ENCODE data around the gene TBC1D7. TPM values are rescaled to one million over a fixed set of nuclear protein-coding genes. Genes with fewer than 3 reads are reported as not detected.

TBC1D7 gene
- total RNA-seq, 1 experiment from 2014 or later: 152 TPM

GRCh38 chr6:13352165-13352564 is 23.8 kb upstream of the TBC1D7 start:
- Histone ChIP-seq H3K27me3 (replicated peaks; ENCODE audit: control insufficient read depth, insufficient read depth, low read length) (no peaks in the 10 kb centered on the region), H3K36me3 (ENCODE audit: control insufficient read depth, insufficient read depth, low read length) (no peaks in the 10 kb centered on the region), H3K4me3 (ENCODE audit: low read depth, low read length) (no peak overlapping the region), H3K9me3 (0 out of 2 replicates have a peak, but pooled peaks cover 6% of the 10 kb centered on the region), H3K4me1 (peaks cover 11% of the 10 kb centered on the region)
- intact Hi-C loops (cut with micrococcal nuclease; ENCODE audit: unreplicated experiment): no loop called here
- DNase-seq: no peak
- BruUV-seq (replicated peaks): no TSS peak
- Mint-ChIP-seq H3K9me3 (ENCODE audit: unreplicated experiment) (no peaks in the 10 kb centered on the region), H3K36me3 (ENCODE audit: insufficient read depth, unreplicated experiment) (no peaks in the 10 kb centered on the region), H3K27ac (ENCODE audit: unreplicated experiment) (no peak overlapping the region), H3K27me3 (ENCODE audit: insufficient read depth, unreplicated experiment) (no peaks in the 10 kb centered on the region), H3K4me3 (ENCODE audit: unreplicated experiment) (no peak overlapping the region), H3K4me1 (ENCODE audit: low read depth, unreplicated experiment) (peaks cover 14% of the 10 kb centered on the region)
- ChIA-PET POLR2A (no interaction called here), CTCF (no interaction called here)
- TF ChIP-seq CTCF (IDR thresholded peaks at IDR 0.05; ENCODE audit: insufficient read depth in 1 of 2, low read depth in 1 of 2, low read length in 1 of 2, severe bottlenecking in 1 of 2, unreplicated experiment in 1 of 2): no peak

GRCh38 chr6:13351271-13351670 is 22.9 kb upstream of the TBC1D7 start:
- Histone ChIP-seq H3K36me3 (ENCODE audit: control insufficient read depth, insufficient read depth, low read length) (no peaks in the 10 kb centered on the region), H3K4me1 (peaks cover 11% of the 10 kb centered on the region), H3K4me3 (ENCODE audit: low read depth, low read length) (no peak overlapping the region), H3K9me3 (0 out of 2 replicates have a peak, but pooled peaks cover 6% of the 10 kb centered on the region), H3K27me3 (replicated peaks; ENCODE audit: control insufficient read depth, insufficient read depth, low read length) (no peaks in the 10 kb centered on the region)
- Mint-ChIP-seq H3K4me1 (ENCODE audit: low read depth, unreplicated experiment) (peaks cover 14% of the 10 kb centered on the region), H3K27me3 (ENCODE audit: insufficient read depth, unreplicated experiment) (no peaks in the 10 kb centered on the region), H3K9me3 (ENCODE audit: unreplicated experiment) (no peaks in the 10 kb centered on the region), H3K4me3 (ENCODE audit: unreplicated experiment) (no peak overlapping the region), H3K27ac (ENCODE audit: unreplicated experiment) (no peak overlapping the region), H3K36me3 (ENCODE audit: insufficient read depth, unreplicated experiment) (no peaks in the 10 kb centered on the region)
- POLR2A ChIA-PET: interaction anchor here (0.5 to 0.7 kb wide), 2 partner anchors 162 to 356 kb away, joined by 3 read pairs; no protein-coding TSS in a partner anchor
- DNase-seq: no peak
- CTCF ChIA-PET: no interaction called here
- intact Hi-C loops (cut with micrococcal nuclease; ENCODE audit: unreplicated experiment): no loop called here
- no peak for TF ChIP-seq CTCF (IDR thresholded peaks at IDR 0.05; ENCODE audit: insufficient read depth in 1 of 2, low read depth in 1 of 2, low read length in 1 of 2, severe bottlenecking in 1 of 2, unreplicated experiment in 1 of 2)
- BruUV-seq (replicated peaks): no TSS peak

GRCh38 chr6:13349811-13350506 is 21.6 kb upstream of the TBC1D7 start:
- H3K4me3 ChIP-seq (ENCODE audit: low read depth, low read length): no peak overlapping the region
- Mint-ChIP-seq H3K4me3 (ENCODE audit: unreplicated experiment) (no peak overlapping the region), H3K4me1 (ENCODE audit: low read depth, unreplicated experiment) (peaks cover 14% of the 10 kb centered on the region), H3K27me3 (ENCODE audit: insufficient read depth, unreplicated experiment) (no peaks in the 10 kb centered on the region), H3K36me3 (ENCODE audit: insufficient read depth, unreplicated experiment) (no peaks in the 10 kb centered on the region), H3K27ac (ENCODE audit: unreplicated experiment) (no peak overlapping the region), H3K9me3 (ENCODE audit: unreplicated experiment) (no peaks in the 10 kb centered on the region)
- CTCF ChIA-PET: no interaction called here
- H3K9me3 ChIP-seq: 0 out of 2 replicates have a peak, but pooled peaks cover 6% of the 10 kb centered on the region
- H3K27me3 ChIP-seq (replicated peaks; ENCODE audit: control insufficient read depth, insufficient read depth, low read length): no peaks in the 10 kb centered on the region
- TF ChIP-seq CTCF (IDR thresholded peaks at IDR 0.05; ENCODE audit: insufficient read depth in 1 of 2, low read depth in 1 of 2, low read length in 1 of 2, severe bottlenecking in 1 of 2, unreplicated experiment in 1 of 2): no peak
- no peaks in the 10 kb centered on the region; the same call in 1 of the 2 replicates for H3K4me1 ChIP-seq
- intact Hi-C loops (cut with micrococcal nuclease; ENCODE audit: unreplicated experiment): no loop called here
- DNase-seq: no peak
- POLR2A ChIA-PET: no interaction called here
- H3K36me3 ChIP-seq (ENCODE audit: control insufficient read depth, insufficient read depth, low read length): no peaks in the 10 kb centered on the region
- BruUV-seq (replicated peaks): no TSS peak

Data from Caco-2 (cell line).